HepG2 (cell line): ENCODE data around the gene UTP11. TPM values are rescaled to one million over a fixed set of nuclear protein-coding genes. Genes with fewer than 3 reads are reported as not detected.

Experiments
- KLF12 ChIP-seq: sonication (generic); formaldehyde crosslinking; IDR thresholded peaks from 2 replicates; pipeline ENCODE4 v1.4.0; 2020; ENCODE audit warnings: missing genetic modification reagents, borderline replicate concordance
- MXI1 ChIP-seq: IDR thresholded peaks from 3 replicates; pipeline ENCODE4 v1.6.1; 2012; ENCODE audit warnings: low read depth, low read length, inconsistent platforms, borderline replicate concordance
- SMC3 ChIP-seq: IDR thresholded peaks from 2 replicates; pipeline ENCODE4 v1.6.1; 2011; ENCODE audit warnings: low read length, improper control_type of control experiment
- STAG1 ChIP-seq: sonication (generic); formaldehyde crosslinking; IDR thresholded peaks from 2 replicates; pipeline ENCODE4 v1.4.0; 2020; ENCODE audit warnings: missing genetic modification reagents
- ZNF260 ChIP-seq: sonication (generic); formaldehyde crosslinking; IDR thresholded peaks from 2 replicates; pipeline ENCODE4 v1.4.0; 2020; ENCODE audit warnings: missing genetic modification reagents, low read depth, mild to moderate bottlenecking, borderline replicate concordance
- ZNF331 ChIP-seq: sonication (generic); formaldehyde crosslinking; IDR thresholded peaks from 2 replicates; pipeline ENCODE4 v1.4.0; 2020; ENCODE audit warnings: missing genetic modification reagents
- ZNF333 ChIP-seq: sonication (generic); formaldehyde crosslinking; IDR thresholded peaks from 2 replicates; pipeline ENCODE4 v1.4.0; 2020; ENCODE audit warnings: mild to moderate bottlenecking, missing genetic modification reagents, borderline replicate concordance
- ZNF616 ChIP-seq: sonication (generic); formaldehyde crosslinking; IDR thresholded peaks from 2 replicates; pipeline ENCODE4 v1.5.0; 2020; ENCODE audit warnings: low read depth, mild to moderate bottlenecking, missing genetic modification reagents
- ZNF709 ChIP-seq: sonication (generic); formaldehyde crosslinking; IDR thresholded peaks from 2 replicates; pipeline ENCODE4 v1.5.0; 2020; ENCODE audit warnings: mild to moderate bottlenecking, missing genetic modification reagents
- ZSCAN20 ChIP-seq: sonication (generic); formaldehyde crosslinking; IDR thresholded peaks from 2 replicates; pipeline ENCODE4 v1.4.0; 2020; ENCODE audit warnings: missing genetic modification reagents, mild to moderate bottlenecking, borderline replicate concordance
- polyA plus RNA-seq, 8 experiments: library from polyadenylated mRNA; depleted of rRNA in 3 of 8; stranded (reverse) in 7 of 8; unstranded in 1 of 8; fragments of >200 nt; fragmentation: Illumina TruSeq in 4 of 8; extraction: Trizol in 4 of 8; gene quantifications; 2 replicates each; pipeline versions ENCODE4 v1.2.1 to v1.2.3, GENCODE V29; 2011 to 2016; ENCODE audit warnings: low read depth in 4 of 8, missing spikeins in 1 of 8, mixed read lengths in 1 of 8; ENCODE audit not compliant: insufficient read depth in 1 of 8
- total RNA-seq, 5 experiments: library from RNA; depleted of rRNA; stranded (reverse); fragments of >200 nt; fragmentation: Illumina TruSeq; extraction: Trizol; gene quantifications; 2 replicates each; pipeline ENCODE4 v1.2.3, GENCODE V29; 2016; ENCODE audit warnings: low read depth in 1 of 5
- TF ChIP-seq, protein P1 (sequence below): sonication (generic); formaldehyde crosslinking; IDR thresholded peaks from 2 replicates; pipeline ENCODE4 v1.5.0; 2020; ENCODE audit warnings: mild to moderate bottlenecking, missing genetic modification reagents, moderate library complexity
- TF ChIP-seq, protein P2 (sequence below): sonication (generic); formaldehyde crosslinking; IDR thresholded peaks from 2 replicates; pipeline ENCODE4 v1.4.0; 2020; ENCODE audit warnings: missing genetic modification reagents
- TF ChIP-seq, protein P3 (sequence below): sonication (generic); formaldehyde crosslinking; IDR thresholded peaks from 2 replicates; pipeline ENCODE4 v1.9.0; 2022; ENCODE audit warnings: missing genetic modification reagents, mild to moderate bottlenecking, borderline replicate concordance
- TF ChIP-seq, protein P4 (sequence below), 2 experiments: sonication (generic) in 1 of 2; formaldehyde crosslinking in 1 of 2; IDR thresholded peaks; 2 replicates each; pipeline versions ENCODE4 v1.4.0 to v1.6.1; 2018 to 2020; ENCODE audit warnings: missing genetic modification reagents in 2 of 2, borderline replicate concordance in 1 of 2, low read depth in 1 of 2, mild to moderate bottlenecking in 1 of 2, missing biosample characterization in 1 of 2
- TF ChIP-seq, protein P5 (sequence below): sonication (generic); formaldehyde crosslinking; IDR thresholded peaks from 2 replicates; pipeline ENCODE4 v1.5.0; 2020; ENCODE audit warnings: missing genetic modification reagents, mild to moderate bottlenecking, borderline replicate concordance
- TF ChIP-seq, protein P6 (sequence below): sonication (generic); formaldehyde crosslinking; IDR thresholded peaks from 2 replicates; pipeline ENCODE4 v1.4.0; 2020; ENCODE audit warnings: missing genetic modification reagents

Gene UTP11
- total and polyA plus RNA-seq, 2 of the 13 experiments (the other 11 are each of a cell fraction or from before 2014, with no cell fraction given): 13.5 to 44.8 TPM

DNA sequence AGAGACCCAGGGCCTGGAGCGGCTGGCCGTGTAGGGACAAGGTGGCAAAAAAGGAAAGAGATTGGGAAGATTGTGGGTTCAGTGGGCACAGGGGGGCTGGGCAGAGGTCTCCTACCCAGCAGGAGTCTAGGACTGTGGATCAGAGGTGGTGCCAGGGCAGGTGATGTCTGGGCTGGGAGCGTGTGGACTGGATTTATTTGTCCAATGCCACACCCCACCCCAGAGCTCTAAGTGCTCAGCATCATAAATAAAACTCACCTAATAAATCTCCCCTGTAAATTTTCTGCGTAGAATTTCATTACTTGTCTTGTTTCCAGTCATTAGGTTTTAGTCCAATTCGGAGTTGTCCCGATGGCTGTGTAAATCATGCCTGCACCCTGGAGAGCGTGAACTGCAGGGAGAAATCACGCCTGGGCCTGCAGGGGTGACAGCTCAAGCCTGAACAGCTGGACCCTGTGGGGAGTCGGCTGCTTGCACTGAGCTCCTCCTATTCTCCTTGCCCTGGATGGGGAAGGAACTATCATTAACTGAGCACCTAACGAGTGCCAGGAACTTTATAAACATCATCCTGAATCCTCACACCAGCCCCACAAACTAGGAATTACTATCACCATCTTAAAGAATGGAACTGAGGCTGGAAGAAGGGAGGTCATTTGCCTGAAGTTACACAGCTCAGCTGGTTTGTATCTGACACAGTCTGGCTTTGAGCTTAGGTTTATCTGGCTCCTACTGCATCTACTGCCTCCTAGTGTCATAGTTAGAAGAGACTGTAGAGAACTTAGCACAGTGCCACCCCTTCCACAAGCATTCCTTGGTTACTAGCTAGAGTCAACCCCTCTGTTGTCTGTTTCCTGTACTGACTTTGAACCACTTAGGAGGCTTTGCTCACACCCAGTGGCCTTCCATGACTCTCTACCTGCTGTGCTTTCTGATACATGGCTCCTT, 59.0 kb downstream of the UTP11 start (continued):
- no peak for TF ChIP-seq KLF12 (CRISPR knock-in tag)
- TF ChIP-seq SMC3: peak; percentile 33; the same call in 1 of the 2 replicates
- no peak for TF ChIP-seq ZNF709 (CRISPR knock-in tag)
- TF ChIP-seq, protein P1, sequence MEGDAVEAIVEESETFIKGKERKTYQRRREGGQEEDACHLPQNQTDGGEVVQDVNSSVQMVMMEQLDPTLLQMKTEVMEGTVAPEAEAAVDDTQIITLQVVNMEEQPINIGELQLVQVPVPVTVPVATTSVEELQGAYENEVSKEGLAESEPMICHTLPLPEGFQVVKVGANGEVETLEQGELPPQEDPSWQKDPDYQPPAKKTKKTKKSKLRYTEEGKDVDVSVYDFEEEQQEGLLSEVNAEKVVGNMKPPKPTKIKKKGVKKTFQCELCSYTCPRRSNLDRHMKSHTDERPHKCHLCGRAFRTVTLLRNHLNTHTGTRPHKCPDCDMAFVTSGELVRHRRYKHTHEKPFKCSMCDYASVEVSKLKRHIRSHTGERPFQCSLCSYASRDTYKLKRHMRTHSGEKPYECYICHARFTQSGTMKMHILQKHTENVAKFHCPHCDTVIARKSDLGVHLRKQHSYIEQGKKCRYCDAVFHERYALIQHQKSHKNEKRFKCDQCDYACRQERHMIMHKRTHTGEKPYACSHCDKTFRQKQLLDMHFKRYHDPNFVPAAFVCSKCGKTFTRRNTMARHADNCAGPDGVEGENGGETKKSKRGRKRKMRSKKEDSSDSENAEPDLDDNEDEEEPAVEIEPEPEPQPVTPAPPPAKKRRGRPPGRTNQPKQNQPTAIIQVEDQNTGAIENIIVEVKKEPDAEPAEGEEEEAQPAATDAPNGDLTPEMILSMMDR (CRISPR knock-in tag): peak; percentile 37
- no peak for TF ChIP-seq ZNF260 (CRISPR knock-in tag)
- no peak for TF ChIP-seq ZSCAN20
- TF ChIP-seq ZNF331 (CRISPR knock-in tag): no peak
- TF ChIP-seq, protein P2, sequence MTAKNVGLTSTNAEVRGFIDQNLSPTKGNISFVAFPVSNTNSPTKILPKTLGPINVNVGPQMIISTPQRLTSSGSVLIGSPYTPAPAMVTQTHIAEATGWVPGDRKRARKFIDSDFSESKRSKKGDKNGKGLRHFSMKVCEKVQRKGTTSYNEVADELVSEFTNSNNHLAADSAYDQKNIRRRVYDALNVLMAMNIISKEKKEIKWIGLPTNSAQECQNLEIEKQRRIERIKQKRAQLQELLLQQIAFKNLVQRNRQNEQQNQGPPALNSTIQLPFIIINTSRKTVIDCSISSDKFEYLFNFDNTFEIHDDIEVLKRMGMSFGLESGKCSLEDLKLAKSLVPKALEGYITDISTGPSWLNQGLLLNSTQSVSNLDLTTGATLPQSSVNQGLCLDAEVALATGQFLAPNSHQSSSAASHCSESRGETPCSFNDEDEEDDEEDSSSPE: no peak
- TF ChIP-seq STAG1 (CRISPR knock-in tag): peak; percentile 38
- TF ChIP-seq, protein P3, sequence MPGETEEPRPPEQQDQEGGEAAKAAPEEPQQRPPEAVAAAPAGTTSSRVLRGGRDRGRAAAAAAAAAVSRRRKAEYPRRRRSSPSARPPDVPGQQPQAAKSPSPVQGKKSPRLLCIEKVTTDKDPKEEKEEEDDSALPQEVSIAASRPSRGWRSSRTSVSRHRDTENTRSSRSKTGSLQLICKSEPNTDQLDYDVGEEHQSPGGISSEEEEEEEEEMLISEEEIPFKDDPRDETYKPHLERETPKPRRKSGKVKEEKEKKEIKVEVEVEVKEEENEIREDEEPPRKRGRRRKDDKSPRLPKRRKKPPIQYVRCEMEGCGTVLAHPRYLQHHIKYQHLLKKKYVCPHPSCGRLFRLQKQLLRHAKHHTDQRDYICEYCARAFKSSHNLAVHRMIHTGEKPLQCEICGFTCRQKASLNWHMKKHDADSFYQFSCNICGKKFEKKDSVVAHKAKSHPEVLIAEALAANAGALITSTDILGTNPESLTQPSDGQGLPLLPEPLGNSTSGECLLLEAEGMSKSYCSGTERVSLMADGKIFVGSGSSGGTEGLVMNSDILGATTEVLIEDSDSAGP (CRISPR knock-in tag): no peak
- TF ChIP-seq ZNF333: no peak
- TF ChIP-seq, protein P4, sequence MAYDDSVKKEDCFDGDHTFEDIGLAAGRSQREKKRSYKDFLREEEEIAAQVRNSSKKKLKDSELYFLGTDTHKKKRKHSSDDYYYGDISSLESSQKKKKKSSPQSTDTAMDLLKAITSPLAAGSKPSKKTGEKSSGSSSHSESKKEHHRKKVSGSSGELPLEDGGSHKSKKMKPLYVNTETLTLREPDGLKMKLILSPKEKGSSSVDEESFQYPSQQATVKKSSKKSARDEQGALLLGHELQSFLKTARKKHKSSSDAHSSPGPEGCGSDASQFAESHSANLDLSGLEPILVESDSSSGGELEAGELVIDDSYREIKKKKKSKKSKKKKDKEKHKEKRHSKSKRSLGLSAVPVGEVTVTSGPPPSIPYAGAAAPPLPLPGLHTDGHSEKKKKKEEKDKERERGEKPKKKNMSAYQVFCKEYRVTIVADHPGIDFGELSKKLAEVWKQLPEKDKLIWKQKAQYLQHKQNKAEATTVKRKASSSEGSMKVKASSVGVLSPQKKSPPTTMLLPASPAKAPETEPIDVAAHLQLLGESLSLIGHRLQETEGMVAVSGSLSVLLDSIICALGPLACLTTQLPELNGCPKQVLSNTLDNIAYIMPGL (CRISPR knock-in tag; IDR thresholded peaks at IDR 0.05; ENCODE audit: borderline replicate concordance in 1 of 2, low read depth in 1 of 2): no peak
- no peak for TF ChIP-seq MXI1
- TF ChIP-seq, protein P5, sequence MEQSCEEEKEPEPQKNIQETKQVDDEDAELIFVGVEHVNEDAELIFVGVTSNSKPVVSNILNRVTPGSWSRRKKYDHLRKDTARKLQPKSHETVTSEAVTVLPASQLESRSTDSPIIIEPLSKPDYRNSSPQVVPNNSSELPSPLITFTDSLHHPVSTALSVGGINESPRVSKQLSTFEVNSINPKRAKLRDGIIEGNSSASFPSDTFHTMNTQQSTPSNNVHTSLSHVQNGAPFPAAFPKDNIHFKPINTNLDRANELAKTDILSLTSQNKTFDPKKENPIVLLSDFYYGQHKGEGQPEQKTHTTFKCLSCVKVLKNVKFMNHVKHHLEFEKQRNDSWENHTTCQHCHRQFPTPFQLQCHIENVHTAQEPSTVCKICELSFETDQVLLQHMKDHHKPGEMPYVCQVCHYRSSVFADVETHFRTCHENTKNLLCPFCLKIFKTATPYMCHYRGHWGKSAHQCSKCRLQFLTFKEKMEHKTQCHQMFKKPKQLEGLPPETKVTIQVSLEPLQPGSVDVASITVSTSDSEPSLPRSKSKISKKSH: no peak
- TF ChIP-seq ZNF616 (CRISPR knock-in tag): no peak
- TF ChIP-seq, protein P6, sequence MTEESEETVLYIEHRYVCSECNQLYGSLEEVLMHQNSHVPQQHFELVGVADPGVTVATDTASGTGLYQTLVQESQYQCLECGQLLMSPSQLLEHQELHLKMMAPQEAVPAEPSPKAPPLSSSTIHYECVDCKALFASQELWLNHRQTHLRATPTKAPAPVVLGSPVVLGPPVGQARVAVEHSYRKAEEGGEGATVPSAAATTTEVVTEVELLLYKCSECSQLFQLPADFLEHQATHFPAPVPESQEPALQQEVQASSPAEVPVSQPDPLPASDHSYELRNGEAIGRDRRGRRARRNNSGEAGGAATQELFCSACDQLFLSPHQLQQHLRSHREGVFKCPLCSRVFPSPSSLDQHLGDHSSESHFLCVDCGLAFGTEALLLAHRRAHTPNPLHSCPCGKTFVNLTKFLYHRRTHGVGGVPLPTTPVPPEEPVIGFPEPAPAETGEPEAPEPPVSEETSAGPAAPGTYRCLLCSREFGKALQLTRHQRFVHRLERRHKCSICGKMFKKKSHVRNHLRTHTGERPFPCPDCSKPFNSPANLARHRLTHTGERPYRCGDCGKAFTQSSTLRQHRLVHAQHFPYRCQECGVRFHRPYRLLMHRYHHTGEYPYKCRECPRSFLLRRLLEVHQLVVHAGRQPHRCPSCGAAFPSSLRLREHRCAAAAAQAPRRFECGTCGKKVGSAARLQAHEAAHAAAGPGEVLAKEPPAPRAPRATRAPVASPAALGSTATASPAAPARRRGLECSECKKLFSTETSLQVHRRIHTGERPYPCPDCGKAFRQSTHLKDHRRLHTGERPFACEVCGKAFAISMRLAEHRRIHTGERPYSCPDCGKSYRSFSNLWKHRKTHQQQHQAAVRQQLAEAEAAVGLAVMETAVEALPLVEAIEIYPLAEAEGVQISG: no peak
